Endothelial cell of umbilical vein (primary cell): ENCODE results near the gene OR2AJ1. TPM values are rescaled to one million over a fixed set of nuclear protein-coding genes. Genes with fewer than 3 reads are reported as not detected.

Source experiments
- BruUV-seq: library from RNA; stranded (reverse); fragments of 400-500 nt; replicated peaks from 2 replicates; lab custom pipeline; 2021; lab: Mats Ljungman, UMichigan
- CTCF ChIA-PET: fragments of 300-600, 350-600 bp; sonication (Branson Sonifier 250); formaldehyde crosslinking; loops from one replicate; lab custom pipeline; 2021; ENCODE audit warnings: antibody characterized with exemption, inconsistent platforms; lab: Charles Lee
- POLR2A ChIA-PET: fragments of 300-600, 350-600 bp; sonication (Branson Sonifier 250); formaldehyde crosslinking; loops from one replicate; lab custom pipeline; 2021; ENCODE audit warnings: antibody characterized with exemption, inconsistent platforms; lab: Charles Lee
- DNase-seq: peaks from one replicate; pipeline ENCODE4 v3.0.0-alpha.2; 2011; ENCODE audit warnings: low read depth, low spot score
- FAIRE-seq: peaks from 2 replicates; lab custom pipeline; 2011; peaks lifted over from hg19 to GRCh38; lab: Jason Lieb, UNC
- H2AFZ ChIP-seq: 2 replicates; pipeline ENCODE4 v1.6.0; 2012; ENCODE audit warnings: low read depth, low read length, control low read depth, inconsistent platforms
- H3K27ac ChIP-seq: 2 replicates; pipeline ENCODE4 v1.5.1; 2011; ENCODE audit warnings: low read depth, mild to moderate bottlenecking, control low read depth, low read length, moderate library complexity; ENCODE audit not compliant: insufficient read depth
- H3K27me3 ChIP-seq, 2 experiments: 2 replicates each; pipeline versions ENCODE4 v1.6.0 to v1.6.1; 2011; ENCODE audit warnings: low read length in 2 of 2, mixed read lengths in 1 of 2; ENCODE audit not compliant: control insufficient read depth in 2 of 2, insufficient read depth in 2 of 2
- H3K36me3 ChIP-seq, 2 experiments: 2 replicates in 1 of 2; 3 replicates in 1 of 2; pipeline ENCODE4 v1.5.1; 2011; ENCODE audit warnings: low read length in 2 of 2, mild to moderate bottlenecking in 1 of 2, moderate library complexity in 1 of 2; ENCODE audit not compliant: control insufficient read depth in 2 of 2, insufficient read depth in 2 of 2; ENCODE audit errors: extremely low read depth in 1 of 2
- H3K4me1 ChIP-seq: 3 replicates; pipeline ENCODE4 v1.5.1; 2011; ENCODE audit warnings: mild to moderate bottlenecking, low read length; ENCODE audit not compliant: control insufficient read depth, insufficient read depth; ENCODE audit errors: extremely low read depth
- H3K4me2 ChIP-seq: 2 replicates; pipeline ENCODE4 v1.6.1; 2011; ENCODE audit warnings: low read length, control low read depth, mixed read lengths; ENCODE audit not compliant: insufficient read depth
- H3K4me3 ChIP-seq, 3 experiments: fragments of 200-600 bp in 1 of 3; sonication (generic), shearing (Covaris generic) in 1 of 3; replicated peaks in 1 of 3; 2 replicates each; pipeline ENCODE4 v1.5.1; 2011 to 2016; ENCODE audit warnings: control low read depth in 3 of 3, low read length in 3 of 3, mild to moderate bottlenecking in 2 of 3, inconsistent platforms in 1 of 3, low read depth in 1 of 3, moderate library complexity in 1 of 3; ENCODE audit not compliant: insufficient read depth in 1 of 3
- H3K79me2 ChIP-seq: 2 replicates; pipeline ENCODE4 v1.6.0; 2012; ENCODE audit warnings: low read length, inconsistent platforms; ENCODE audit not compliant: control insufficient read depth, insufficient read depth
- H3K9ac ChIP-seq: replicated peaks from 2 replicates; pipeline ENCODE3; 2011; ENCODE audit warnings: low read length, control low read depth; ENCODE audit not compliant: insufficient read depth; ENCODE audit errors: extremely low read depth
- H3K9me1 ChIP-seq: replicated peaks from 3 replicates; pipeline ENCODE4 v1.6.0; 2011; ENCODE audit warnings: mild to moderate bottlenecking, low read length; ENCODE audit not compliant: control insufficient read depth, insufficient read depth; ENCODE audit errors: extremely low read depth
- H3K9me3 ChIP-seq: replicated peaks from 2 replicates; pipeline ENCODE4 v1.5.1; 2012; ENCODE audit warnings: low read length, inconsistent platforms; ENCODE audit not compliant: control insufficient read depth, insufficient read depth
- H4K20me1 ChIP-seq: replicated peaks from 2 replicates; pipeline ENCODE3; 2011; ENCODE audit warnings: mild to moderate bottlenecking, low read length; ENCODE audit not compliant: control insufficient read depth, insufficient read depth; ENCODE audit errors: extremely low read depth
- CTCF ChIP-seq, 2 donors: IDR thresholded peaks; 1 replicate in 1 of 2; 2 replicates in 1 of 2; pipeline ENCODE4 v1.5.1; 2011; ENCODE audit warnings: low read length in 2 of 2, mild to moderate bottlenecking in 2 of 2, moderate library complexity in 2 of 2, control low read depth in 1 of 2, inconsistent platforms in 1 of 2, low read depth in 1 of 2; ENCODE audit not compliant: insufficient read depth in 1 of 2; ENCODE audit errors: extremely low read depth in 1 of 2
- EZH2 ChIP-seq: IDR thresholded peaks from 2 replicates; pipeline ENCODE4 v1.6.1; 2012; ENCODE audit warnings: borderline replicate concordance, low read depth, mild to moderate bottlenecking, moderate library complexity, low read length, inconsistent platforms; ENCODE audit not compliant: severe bottlenecking
- FOS ChIP-seq: IDR thresholded peaks from 2 replicates; pipeline ENCODE4 v1.6.1; 2011; ENCODE audit warnings: mild to moderate bottlenecking, low read length, moderate library complexity, borderline replicate concordance; ENCODE audit not compliant: insufficient read depth
- GATA2 ChIP-seq: IDR thresholded peaks from 2 replicates; pipeline ENCODE4 v1.7.0; 2011; ENCODE audit warnings: low read depth, mild to moderate bottlenecking, moderate library complexity, mixed read lengths, low read length; ENCODE audit not compliant: insufficient read length, insufficient read depth
- JUN ChIP-seq: IDR thresholded peaks from 2 replicates; pipeline ENCODE4 v1.6.1; 2011; ENCODE audit warnings: borderline replicate concordance, low read depth; ENCODE audit not compliant: insufficient read length, insufficient read depth
- MYC ChIP-seq: IDR thresholded peaks from one replicate; pipeline ENCODE4 v1.6.1; 2011; ENCODE audit warnings: mild to moderate bottlenecking, low read depth, low read length
- POLR2A ChIP-seq: IDR thresholded peaks from 2 replicates; pipeline ENCODE4 v1.6.1; 2012; ENCODE audit warnings: low read depth, mild to moderate bottlenecking, control low read depth, low read length
- POLR2AphosphoS5 ChIP-seq: IDR thresholded peaks from 2 replicates; pipeline ENCODE4 v1.6.1; 2012; ENCODE audit warnings: low read depth, mild to moderate bottlenecking, control low read depth, low read length, moderate library complexity; ENCODE audit not compliant: insufficient read depth
- dilution Hi-C: fragments of 300-500 bp; cut with MboI; formaldehyde crosslinking; loops from one replicate; pipeline ENCODE4 v1.15.0; 2019; ENCODE audit warnings: low sequenced_read_pairs; ENCODE audit not compliant: extremely low pct_ligation_motif_present
- intact Hi-C: fragments of 100-400 bp; cut with micrococcal nuclease; formaldehyde crosslinking; loops from one replicate; pipeline ENCODE4 v1.10.0; 2022
- polyA plus RNA-seq, 4 experiments: library from polyadenylated mRNA; depleted of rRNA in 3 of 4; stranded (reverse) in 3 of 4; unstranded in 1 of 4; fragments of >200 nt; gene quantifications; 2 replicates each; pipeline versions ENCODE4 v1.2.1 to v1.2.3, GENCODE V29; 2011 to 2012; ENCODE audit warnings: missing spikeins in 1 of 4
- total RNA-seq: library from RNA; stranded (reverse); gene quantifications from 2 replicates; pipeline ENCODE4 v1.2.3, GENCODE V29; 2021
- TF ChIP-seq, protein P1 (sequence below): IDR thresholded peaks from 2 replicates; pipeline ENCODE4 v1.6.1; 2011; ENCODE audit not compliant: insufficient read depth, insufficient read length

OR2AJ1 gene
- total and polyA plus RNA-seq, 2 donors (not counting 3 experiments of a cell fraction or from before 2014, with no cell fraction given), result not detected

DNA sequence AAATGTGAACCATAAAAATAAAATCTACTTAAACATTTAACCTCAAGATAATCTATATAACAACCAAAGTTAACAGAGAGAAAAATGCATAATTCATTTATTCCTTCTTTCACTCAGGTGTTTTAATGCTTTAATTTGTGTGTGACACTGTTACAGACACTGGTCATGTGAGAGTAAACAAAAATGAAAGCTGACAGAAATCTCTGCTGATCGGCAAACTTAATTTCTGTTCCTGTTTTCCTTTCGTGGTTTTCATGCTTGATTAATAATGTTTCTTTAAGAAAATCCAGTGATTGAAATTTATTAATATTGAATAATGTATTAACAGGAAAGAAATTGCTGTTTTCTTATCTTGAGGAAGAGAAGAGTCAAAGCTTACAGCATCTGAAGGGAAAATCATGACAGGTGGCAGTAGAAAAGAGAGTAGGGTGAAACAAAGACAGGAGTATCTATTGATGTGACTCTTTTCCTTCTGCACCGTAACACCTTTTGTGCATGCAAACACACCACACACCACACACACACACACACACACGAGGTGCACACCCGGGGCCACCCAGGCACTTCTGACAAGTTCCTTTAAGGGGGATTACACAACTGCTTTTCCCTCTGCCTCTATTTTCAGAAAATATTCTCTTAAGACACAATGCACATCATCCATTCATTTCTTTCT is 42.0 kb downstream of the OR2AJ1 start:
- no peaks in the 10 kb centered on the region for H3K27me3 ChIP-seq
- H3K4me1 ChIP-seq, result no peaks in the 10 kb centered on the region
- H4K20me1 ChIP-seq, result no peaks in the 10 kb centered on the region
- H3K9me3 ChIP-seq, result peaks cover 4% of the 10 kb centered on the region
- no peak overlapping the region for H3K4me3 ChIP-seq
- intact Hi-C loops, result no loop called here
- H3K4me2 ChIP-seq, result no peak overlapping the region
- no peak for TF ChIP-seq FOS
- TF ChIP-seq MYC, result no peak
- no peak for TF ChIP-seq POLR2AphosphoS5
- TF ChIP-seq CTCF (IDR thresholded peaks at IDR 0.05; ENCODE audit: extremely low read depth in 1 of 2, insufficient read depth in 1 of 2, low read depth in 1 of 2, low read length in 2 of 2), result no peak
- TF ChIP-seq GATA2, result no peak
- TF ChIP-seq EZH2, result no peak
- no peak for TF ChIP-seq JUN
- TF ChIP-seq POLR2A, result no peak
- TF ChIP-seq, protein P1, sequence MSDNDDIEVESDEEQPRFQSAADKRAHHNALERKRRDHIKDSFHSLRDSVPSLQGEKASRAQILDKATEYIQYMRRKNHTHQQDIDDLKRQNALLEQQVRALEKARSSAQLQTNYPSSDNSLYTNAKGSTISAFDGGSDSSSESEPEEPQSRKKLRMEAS, result no peak
- dilution Hi-C loops, result no loop called here
- H3K27ac ChIP-seq, result no peak overlapping the region
- no peak overlapping the region for H2AFZ ChIP-seq
- DNase-seq (no peak), FAIRE-seq (no peak)
- no peaks in the 10 kb centered on the region for H3K36me3 ChIP-seq
- H3K79me2 ChIP-seq, result no peaks in the 10 kb centered on the region
- POLR2A ChIA-PET, result no interaction called here
- CTCF ChIA-PET, result no interaction called here
- no peaks in the 10 kb centered on the region for H3K9me1 ChIP-seq
- no TSS peak for BruUV-seq
- no peak overlapping the region for H3K9ac ChIP-seq

Other genes starting within 250 kb of the OR2AJ1 start
- gene OR13G1, start 245.2 kb upstream of the OR2AJ1 start, total RNA-seq, result not detected in 2 replicates
- not detected in 2 replicates for gene OR13G1, start 245.2 kb upstream of the OR2AJ1 start, polyA plus RNA-seq
- not detected in 2 replicates for gene OR6F1, start 208.2 kb upstream of the OR2AJ1 start, total RNA-seq
- gene OR6F1, start 208.2 kb upstream of the OR2AJ1 start, polyA plus RNA-seq, result not detected in 2 replicates
- gene OR14K1, start 186.3 kb upstream of the OR2AJ1 start, total RNA-seq, result not detected in 2 replicates
- not detected in 2 replicates for gene OR14K1, start 186.3 kb upstream of the OR2AJ1 start, polyA plus RNA-seq
- not detected in 2 replicates for gene OR14A2, start 176.7 kb upstream of the OR2AJ1 start, total RNA-seq
- gene OR14A2, start 176.7 kb upstream of the OR2AJ1 start, polyA plus RNA-seq, result not detected in 2 replicates
- gene OR1C1, start 164.3 kb upstream of the OR2AJ1 start, total RNA-seq, result not detected in 2 replicates
- gene OR1C1, start 164.3 kb upstream of the OR2AJ1 start, polyA plus RNA-seq, result not detected in 2 replicates
- gene OR14A16, start 100.8 kb upstream of the OR2AJ1 start, total RNA-seq, result not detected in 2 replicates
- not detected in 2 replicates for gene OR14A16, start 100.8 kb upstream of the OR2AJ1 start, polyA plus RNA-seq
- gene OR11L1, start 83.0 kb upstream of the OR2AJ1 start, total RNA-seq, result not detected in 2 replicates
- gene OR11L1, start 83.0 kb upstream of the OR2AJ1 start, polyA plus RNA-seq, result not detected in 2 replicates
- gene TRIM58, start 67.7 kb upstream of the OR2AJ1 start, total RNA-seq, result not detected in 2 replicates
- not detected in 2 replicates for gene TRIM58, start 67.7 kb upstream of the OR2AJ1 start, polyA plus RNA-seq
- not detected in 2 replicates for gene OR2W3, start 29.3 kb upstream of the OR2AJ1 start, total RNA-seq
- gene OR2W3, start 29.3 kb upstream of the OR2AJ1 start, polyA plus RNA-seq, result not detected in 2 replicates
- not detected in 2 replicates for gene OR2T8, start 4.6 kb upstream of the OR2AJ1 start, total RNA-seq
- gene OR2T8, start 4.6 kb upstream of the OR2AJ1 start, polyA plus RNA-seq, result not detected in 2 replicates
- gene OR2L8, start 24.0 kb downstream of the OR2AJ1 start, total RNA-seq, result not detected in 2 replicates
- not detected in 2 replicates for gene OR2L8, start 24.0 kb downstream of the OR2AJ1 start, polyA plus RNA-seq
- gene OR2AK2, start 40.3 kb downstream of the OR2AJ1 start, total RNA-seq, result not detected in 2 replicates
- 0.08 TPM in 1 of 2 replicates, not detected in the other for gene OR2AK2, start 40.3 kb downstream of the OR2AJ1 start, polyA plus RNA-seq
- not detected in 2 replicates for gene OR2L5, start 88.8 kb downstream of the OR2AJ1 start, total RNA-seq
- gene OR2L5, start 88.8 kb downstream of the OR2AJ1 start, polyA plus RNA-seq, result not detected in 2 replicates
- 0.07 TPM in 1 of 2 replicates, not detected in the other for gene OR2L2, start 105.2 kb downstream of the OR2AJ1 start, total RNA-seq
- gene OR2L2, start 105.2 kb downstream of the OR2AJ1 start, polyA plus RNA-seq, result not detected in 2 replicates
- not detected in 2 replicates for gene OR2L3, start 121.9 kb downstream of the OR2AJ1 start, total RNA-seq
- gene OR2L3, start 121.9 kb downstream of the OR2AJ1 start, polyA plus RNA-seq, result not detected in 2 replicates
- not detected in 2 replicates for gene OR2L13, start 170.3 kb downstream of the OR2AJ1 start, total RNA-seq
- gene OR2L13, start 170.3 kb downstream of the OR2AJ1 start, polyA plus RNA-seq, result not detected in 2 replicates
- gene OR2M5, start 220.3 kb downstream of the OR2AJ1 start, total RNA-seq, result not detected in 2 replicates
- not detected in 2 replicates for gene OR2M5, start 220.3 kb downstream of the OR2AJ1 start, polyA plus RNA-seq
- not detected in 2 replicates for gene OR2M2, start 249.9 kb downstream of the OR2AJ1 start, total RNA-seq
- gene OR2M2, start 249.9 kb downstream of the OR2AJ1 start, polyA plus RNA-seq, result not detected in 2 replicates